K562 (cell line): Measurements from ENCODE around the gene IKBKG.

Source experiments
- KAT8 ChIP-seq: fragments of 450-650 bp; IDR thresholded peaks from 2 replicates; pipeline ENCODE4 v1.6.1; 2016; ENCODE audit warnings: low read depth, mild to moderate bottlenecking
- PHF8 ChIP-seq: fragments of 200-600 bp; sonication (generic); IDR thresholded peaks from 2 replicates; pipeline ENCODE4 v1.6.1; 2012; ENCODE audit warnings: mixed run types, mild to moderate bottlenecking, inconsistent platforms, low read length, moderate library complexity, borderline replicate concordance
- SREBF2 ChIP-seq: sonication (generic); formaldehyde crosslinking; IDR thresholded peaks from 2 replicates; pipeline ENCODE4 v1.4.0; 2020; ENCODE audit warnings: mild to moderate bottlenecking, missing genetic modification reagents
- TF ChIP-seq, protein P1 (sequence below): fragments of 450-650 bp; formaldehyde crosslinking; IDR thresholded peaks from 2 replicates; pipeline ENCODE4 v1.4.0; 2022; ENCODE audit warnings: missing genetic modification characterization

DNA sequence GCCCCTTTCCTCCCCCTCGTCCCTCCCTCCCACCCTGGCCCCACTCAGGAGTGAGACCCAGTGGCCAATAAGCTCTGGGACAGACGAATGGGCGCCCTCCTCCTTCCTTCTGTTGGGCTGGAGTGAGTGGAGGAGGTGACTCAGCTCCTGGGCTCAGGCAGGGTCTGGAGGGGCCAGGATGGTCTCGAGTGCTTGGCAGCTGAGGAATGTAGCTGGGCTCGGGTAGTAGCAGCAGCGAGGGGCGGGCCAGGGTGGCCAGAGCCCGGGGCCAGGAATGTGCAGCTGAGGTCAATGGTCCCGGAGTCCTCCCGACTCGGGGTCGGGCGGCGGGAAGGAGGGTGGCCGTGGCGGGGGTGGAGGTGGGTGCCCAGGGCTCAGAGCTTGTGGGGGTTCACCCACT lies 15.8 kb upstream of the IKBKG start:
- TF ChIP-seq, protein P1, sequence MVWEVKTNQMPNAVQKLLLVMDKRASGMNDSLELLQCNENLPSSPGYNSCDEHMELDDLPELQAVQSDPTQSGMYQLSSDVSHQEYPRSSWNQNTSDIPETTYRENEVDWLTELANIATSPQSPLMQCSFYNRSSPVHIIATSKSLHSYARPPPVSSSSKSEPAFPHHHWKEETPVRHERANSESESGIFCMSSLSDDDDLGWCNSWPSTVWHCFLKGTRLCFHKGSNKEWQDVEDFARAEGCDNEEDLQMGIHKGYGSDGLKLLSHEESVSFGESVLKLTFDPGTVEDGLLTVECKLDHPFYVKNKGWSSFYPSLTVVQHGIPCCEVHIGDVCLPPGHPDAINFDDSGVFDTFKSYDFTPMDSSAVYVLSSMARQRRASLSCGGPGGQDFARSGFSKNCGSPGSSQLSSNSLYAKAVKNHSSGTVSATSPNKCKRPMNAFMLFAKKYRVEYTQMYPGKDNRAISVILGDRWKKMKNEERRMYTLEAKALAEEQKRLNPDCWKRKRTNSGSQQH = no peak
- TF ChIP-seq KAT8 = no peak
- TF ChIP-seq PHF8 = no peak
- no peak for TF ChIP-seq SREBF2
